GM18520 (cell line): ENCODE results near the gene CDV3.
A peak's percentile ranks its signal among the peaks of the same experiment; 100 is the strongest.

ENCODE experiments used
- ATAC-seq: cut with Tn5 transposase; IDR thresholded peaks from one replicate; pipeline ENCODE4 v1.9.1; 2021; ENCODE audit not compliant: unreplicated experiment

Gene CDV3

DNA sequence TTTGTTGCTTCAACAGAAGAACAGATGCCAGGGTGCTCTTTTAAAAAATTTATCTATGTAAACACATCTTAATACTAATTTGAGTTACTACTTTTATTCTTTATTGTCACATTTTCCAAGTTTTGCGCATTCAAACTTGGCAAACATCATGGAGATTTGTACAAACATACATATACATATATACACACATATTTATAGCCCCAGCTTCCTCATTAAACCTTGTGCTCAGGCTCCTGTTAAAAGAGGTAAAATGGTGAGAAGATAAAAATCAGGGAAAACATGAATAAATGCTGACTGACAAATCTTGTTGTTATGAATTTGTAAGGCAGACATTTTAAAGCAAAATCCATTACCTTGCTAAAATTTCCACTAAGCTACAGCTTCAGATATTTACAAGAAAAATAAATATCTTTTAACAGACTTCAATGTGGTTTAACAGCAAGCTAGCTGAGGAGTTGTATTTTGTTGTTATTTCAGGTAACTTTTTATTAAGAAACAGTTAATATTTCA lies 27.1 kb downstream of the CDV3 start:
- no peak for ATAC-seq

DNA sequence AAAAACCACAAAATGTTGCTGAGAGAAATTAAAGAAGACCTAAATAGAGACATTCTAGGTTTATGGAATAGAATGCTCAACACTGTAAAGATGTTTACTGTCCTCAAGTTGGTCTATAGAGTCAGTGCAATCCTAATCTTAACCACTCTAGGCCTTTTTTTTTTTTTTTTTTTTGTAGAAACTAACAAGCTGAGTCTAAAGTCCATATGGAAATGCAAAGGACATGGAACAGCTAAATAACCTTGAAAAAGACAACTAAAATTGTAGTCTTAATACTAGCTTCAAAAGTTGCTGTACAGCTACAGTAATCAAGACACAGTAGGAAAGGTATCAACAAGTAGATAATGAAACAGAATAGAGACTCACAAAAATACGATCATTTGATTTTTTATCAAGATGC lies 32.9 kb downstream of the CDV3 start:
- ATAC-seq = no peak

DNA sequence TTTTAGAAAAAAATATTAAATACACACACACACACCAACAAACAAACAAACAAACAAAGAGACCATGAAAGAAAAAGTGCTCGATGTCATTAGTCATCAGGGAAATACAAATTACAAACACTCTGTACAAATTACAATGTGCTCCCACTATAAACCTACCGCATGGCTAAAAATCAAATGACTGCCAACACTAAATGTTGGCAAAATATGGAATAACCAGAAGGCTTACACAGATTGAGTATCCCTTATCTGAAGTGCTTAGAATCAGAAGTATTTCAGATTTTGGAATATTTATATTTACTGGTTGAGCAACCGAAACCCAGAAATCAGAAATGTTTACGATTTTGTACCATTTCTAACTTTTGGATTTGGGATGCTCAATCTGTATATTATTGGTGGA lies 33.4 kb downstream of the CDV3 start:
- no peak for ATAC-seq

DNA sequence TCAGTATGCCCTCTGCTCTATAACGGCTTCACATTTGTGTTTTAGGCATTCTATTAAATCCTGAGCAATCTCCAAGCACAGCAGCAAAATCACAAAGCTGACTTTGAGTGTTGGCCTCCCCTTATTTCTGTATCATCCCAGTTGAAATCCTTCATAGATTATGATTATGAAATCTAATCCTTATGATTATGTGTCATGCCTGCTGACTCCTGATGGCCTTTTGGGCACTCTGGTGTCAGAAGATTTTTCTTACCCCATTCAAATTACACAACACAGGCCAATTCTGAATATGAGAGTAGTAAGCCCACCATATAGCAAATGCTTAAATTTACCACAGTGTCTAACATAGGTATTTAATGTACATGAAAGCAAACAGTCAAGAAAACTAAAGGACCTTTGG lies 34.3 kb downstream of the CDV3 start:
- ATAC-seq = no peak

DNA sequence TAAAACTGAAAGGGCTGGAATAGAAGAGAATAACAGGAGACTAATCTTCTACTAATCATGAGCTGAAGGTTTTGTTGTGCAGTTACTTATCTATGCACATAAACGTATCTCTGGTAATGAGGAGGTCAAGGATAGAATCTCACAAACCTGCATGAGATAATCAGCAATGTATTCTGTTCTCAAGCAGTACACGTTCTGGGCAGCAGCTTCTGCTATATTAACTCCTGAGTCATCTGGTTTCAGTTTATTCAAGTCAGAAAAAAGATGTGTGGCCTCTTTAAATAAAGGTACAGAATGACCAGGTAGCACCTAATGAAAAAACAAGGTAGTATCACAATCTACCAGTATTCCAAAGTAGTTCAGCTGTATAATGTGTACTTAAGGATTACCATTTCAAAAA lies 34.9 kb downstream of the CDV3 start:
- no peak for ATAC-seq

DNA sequence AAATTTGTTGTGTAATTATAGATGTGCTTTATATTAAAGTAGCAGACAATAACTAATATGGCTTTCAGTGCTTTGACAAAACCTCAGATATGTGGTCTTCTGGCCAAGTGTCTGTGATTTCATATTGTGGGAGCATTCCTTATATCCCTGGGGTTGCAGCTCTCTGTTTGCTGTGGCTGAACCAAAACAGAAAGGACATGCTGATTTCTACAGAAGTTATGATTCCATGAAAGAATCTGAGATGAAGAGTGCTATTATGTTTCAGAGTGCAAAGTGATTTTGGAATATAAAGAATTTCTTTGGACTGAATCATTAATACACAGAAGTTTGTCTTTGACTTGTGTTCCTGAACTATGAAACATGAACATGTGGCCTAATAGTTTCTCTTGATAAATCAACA lies 36.5 kb downstream of the CDV3 start:
- ATAC-seq = no peak

DNA sequence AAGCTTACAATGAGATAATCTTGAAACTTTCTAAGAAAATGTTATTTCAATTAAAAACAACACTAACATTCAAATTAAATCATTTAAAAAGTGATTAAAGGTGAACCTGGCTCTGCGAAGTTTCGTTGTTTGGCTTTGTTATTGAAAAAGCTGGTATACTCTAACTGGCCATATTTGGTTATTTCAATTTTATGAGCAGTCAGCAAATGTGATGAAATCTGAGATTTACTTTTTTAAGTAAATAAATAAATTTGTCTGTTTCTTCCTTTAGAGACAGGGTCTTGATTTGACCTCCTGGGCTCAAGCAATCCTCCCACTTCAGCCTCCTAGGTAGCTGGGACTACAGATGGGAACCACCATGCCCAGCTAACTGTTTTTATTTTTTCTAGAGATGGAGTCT lies 38.0 kb downstream of the CDV3 start:
- no peak for ATAC-seq

DNA sequence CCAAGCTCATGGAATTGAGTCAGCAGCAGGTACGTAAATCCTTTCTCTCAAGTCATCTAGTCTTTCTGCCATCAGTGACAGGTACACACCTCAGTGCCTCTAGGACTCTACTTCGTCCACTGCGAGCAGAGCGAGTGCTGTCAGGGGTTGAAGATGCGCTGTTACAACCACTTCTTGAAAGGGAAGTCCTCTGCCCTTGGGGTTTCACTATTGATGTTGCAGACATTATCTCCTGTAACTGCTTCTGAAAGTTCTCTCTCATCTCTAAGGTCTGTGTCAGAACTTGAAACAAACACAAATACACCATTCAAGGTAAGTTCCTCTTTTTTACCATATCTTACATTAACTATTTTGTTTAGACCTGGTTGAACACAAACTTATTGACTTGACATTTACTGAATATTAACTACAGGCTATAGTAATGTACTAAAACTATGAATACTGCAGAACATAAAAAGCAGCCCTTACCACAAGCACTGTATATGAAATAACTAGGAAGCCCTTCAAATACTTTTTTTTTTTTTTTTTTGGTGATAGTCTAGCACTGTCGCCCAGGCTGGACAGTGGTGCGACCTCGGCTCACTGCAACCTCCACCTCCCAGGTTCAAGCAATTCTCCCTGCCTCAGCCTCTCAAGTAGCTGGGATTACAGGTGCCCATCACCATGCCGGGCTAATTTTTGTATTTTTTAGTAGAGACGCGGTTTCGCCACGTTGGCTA lies 46.7 kb downstream of the CDV3 start:
- peak; percentile 98 for ATAC-seq

DNA sequence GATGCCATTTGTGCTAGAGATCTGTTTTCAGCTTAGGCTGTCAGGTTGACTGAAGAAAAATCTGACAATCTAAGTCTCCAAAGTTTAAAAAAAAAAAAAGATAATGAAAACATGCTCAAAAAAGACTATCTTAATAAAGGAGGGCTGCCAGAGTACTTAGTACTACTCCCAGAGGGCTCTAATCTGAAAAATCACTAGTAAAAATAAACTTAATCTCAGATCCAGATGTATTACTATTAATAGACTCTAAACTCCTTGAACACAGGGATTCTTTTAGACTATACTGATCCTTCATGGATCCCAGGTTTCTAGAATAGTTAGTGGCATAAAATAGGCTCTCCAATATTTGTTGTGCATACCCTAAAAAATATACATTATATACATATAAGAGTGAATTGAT lies 54.3 kb downstream of the CDV3 start:
- ATAC-seq = no peak

DNA sequence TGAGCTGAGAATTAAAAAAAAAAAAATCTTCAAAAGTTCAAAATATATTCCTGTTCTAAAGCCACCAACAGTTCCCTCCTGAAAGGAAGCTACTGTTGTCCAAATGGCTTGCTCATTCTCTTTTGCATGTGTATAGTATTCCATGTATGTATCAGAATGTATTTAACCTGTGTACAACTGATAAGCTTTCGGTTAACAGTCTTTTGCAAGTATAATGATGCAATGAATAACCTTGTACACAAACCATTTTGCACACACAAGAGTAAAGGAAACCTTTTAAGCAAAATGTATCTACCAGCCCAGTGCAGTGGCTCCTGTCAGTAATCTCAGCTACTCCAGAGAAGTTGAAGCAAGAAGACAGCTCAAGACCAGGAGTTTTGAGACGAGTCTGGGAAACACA lies 55.7 kb downstream of the CDV3 start:
- no peak for ATAC-seq

DNA sequence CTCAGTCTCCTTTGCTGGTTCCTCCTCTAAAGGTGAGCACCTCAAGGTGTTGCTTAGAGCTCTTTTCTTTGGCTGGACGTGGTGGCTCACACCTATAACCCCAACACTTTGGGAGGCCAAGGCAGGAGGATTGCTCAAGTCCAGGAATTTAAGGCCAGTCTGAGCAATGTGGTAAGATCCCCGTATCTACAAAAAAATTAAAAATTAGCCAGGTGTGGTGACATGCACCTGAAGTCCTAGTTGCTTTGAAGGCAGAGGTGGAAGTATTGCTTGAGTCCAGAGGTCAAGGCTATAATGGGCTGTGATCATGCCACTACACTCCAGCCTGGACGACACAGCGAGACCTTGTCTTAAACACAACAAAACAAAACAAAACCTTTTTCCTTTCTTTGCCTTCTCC lies 60.0 kb downstream of the CDV3 start:
- ATAC-seq = no peak
